Kidney epithelial cell (primary cell): ENCODE data around the gene GPR27. TPM values are rescaled to one million over a fixed set of nuclear protein-coding genes. Genes with fewer than 3 reads are reported as not detected.
A peak's percentile ranks its signal among the peaks of the same experiment; 100 is the strongest.

Experiments
- DNase-seq: peaks from one replicate; pipeline ENCODE4 v3.0.0-alpha.2; 2010; ENCODE audit warnings: low read depth
- H3K27me3 ChIP-seq: 2 replicates; pipeline ENCODE4 v1.6.0; 2011; ENCODE audit warnings: low read length; ENCODE audit not compliant: control insufficient read depth, insufficient read depth
- H3K36me3 ChIP-seq: 2 replicates; pipeline ENCODE4 v1.5.1; 2011; ENCODE audit warnings: low read length; ENCODE audit not compliant: control insufficient read depth, insufficient read depth
- H3K4me3 ChIP-seq: 2 replicates; pipeline ENCODE4 v1.5.1; 2011; ENCODE audit warnings: low read depth, mild to moderate bottlenecking, control low read depth, low read length
- total RNA-seq: library from RNA; depleted of rRNA; stranded (reverse); fragments of >200 nt; gene quantifications from 2 replicates; pipeline ENCODE4 v1.2.3, GENCODE V29; 2015
- TF ChIP-seq, protein P1 (sequence below): IDR thresholded peaks from 2 replicates; pipeline ENCODE4 v1.5.1; 2011; ENCODE audit warnings: mild to moderate bottlenecking, moderate library complexity, low read length, control low read depth, inconsistent platforms; ENCODE audit not compliant: insufficient read depth, poor library complexity, severe bottlenecking

GPR27 gene
- total RNA-seq, 1 donor from 2014 or later = 8.9 TPM

DNA sequence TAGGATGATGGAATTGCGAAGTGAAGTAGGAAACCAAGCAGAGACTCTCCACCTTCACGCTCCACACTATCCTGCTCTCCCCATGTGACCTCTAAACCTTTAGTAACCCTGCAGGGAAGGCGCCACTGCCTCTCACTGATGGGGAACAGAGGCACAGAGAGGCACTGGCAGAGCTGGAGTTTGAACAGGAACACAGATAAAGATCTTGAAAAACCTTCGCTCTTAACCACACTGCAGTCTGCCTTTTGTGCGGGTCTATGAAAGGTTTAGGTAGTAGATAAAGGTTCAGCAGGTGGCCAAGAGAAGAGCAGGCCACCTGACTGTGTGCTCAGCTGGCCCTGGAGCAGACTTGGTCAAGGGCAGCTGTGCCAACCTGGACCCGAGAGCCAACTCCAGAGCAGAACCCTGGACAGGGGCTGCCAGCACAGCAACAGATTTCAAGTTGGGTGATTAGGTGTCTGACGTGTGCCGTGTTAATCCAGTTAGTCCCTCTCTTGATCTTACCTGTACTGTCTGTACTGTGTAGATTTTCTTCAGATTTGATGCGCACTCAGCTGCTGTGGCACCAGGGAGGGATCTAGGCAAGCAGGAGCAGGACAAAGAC, 43.6 kb upstream of the GPR27 start:
- no peak for DNase-seq
- Histone ChIP-seq H3K36me3 (no peaks in the 10 kb centered on the region), H3K27me3 (no peaks in the 10 kb centered on the region), H3K4me3 (no peak overlapping the region)
- TF ChIP-seq, protein P1, sequence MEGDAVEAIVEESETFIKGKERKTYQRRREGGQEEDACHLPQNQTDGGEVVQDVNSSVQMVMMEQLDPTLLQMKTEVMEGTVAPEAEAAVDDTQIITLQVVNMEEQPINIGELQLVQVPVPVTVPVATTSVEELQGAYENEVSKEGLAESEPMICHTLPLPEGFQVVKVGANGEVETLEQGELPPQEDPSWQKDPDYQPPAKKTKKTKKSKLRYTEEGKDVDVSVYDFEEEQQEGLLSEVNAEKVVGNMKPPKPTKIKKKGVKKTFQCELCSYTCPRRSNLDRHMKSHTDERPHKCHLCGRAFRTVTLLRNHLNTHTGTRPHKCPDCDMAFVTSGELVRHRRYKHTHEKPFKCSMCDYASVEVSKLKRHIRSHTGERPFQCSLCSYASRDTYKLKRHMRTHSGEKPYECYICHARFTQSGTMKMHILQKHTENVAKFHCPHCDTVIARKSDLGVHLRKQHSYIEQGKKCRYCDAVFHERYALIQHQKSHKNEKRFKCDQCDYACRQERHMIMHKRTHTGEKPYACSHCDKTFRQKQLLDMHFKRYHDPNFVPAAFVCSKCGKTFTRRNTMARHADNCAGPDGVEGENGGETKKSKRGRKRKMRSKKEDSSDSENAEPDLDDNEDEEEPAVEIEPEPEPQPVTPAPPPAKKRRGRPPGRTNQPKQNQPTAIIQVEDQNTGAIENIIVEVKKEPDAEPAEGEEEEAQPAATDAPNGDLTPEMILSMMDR = no peak

DNA sequence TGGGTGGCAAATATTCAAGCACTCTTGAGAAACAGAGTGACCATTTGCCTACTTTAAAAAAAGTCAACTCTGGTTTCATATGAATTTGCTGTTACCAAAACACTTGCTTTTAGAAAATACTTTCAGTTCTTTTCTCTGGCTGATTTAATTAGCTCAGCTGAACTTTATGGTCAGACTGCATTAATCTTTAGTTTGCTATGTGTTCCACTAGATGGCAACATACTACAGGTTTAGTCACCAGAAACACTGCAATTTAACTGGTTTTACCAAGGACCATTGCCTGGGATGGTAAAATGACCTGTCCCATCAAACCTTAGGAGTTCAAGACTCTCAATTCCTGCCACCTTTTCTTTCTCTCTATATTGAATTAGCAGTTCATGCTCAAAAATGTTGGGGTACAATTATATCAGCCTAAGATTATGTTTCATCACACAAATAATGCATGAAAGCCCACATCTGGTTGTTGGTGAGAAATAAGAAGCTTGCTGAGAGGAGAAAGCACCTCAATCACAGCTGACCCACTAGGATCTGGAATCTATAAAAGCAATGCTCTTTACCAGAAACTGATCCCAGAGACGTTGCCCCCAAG, 42.7 kb upstream of the GPR27 start:
- DNase-seq = no peak
- no peaks in the 10 kb centered on the region for H3K27me3 ChIP-seq
- H3K36me3 ChIP-seq = no peaks in the 10 kb centered on the region
- TF ChIP-seq, protein P1 = peak; percentile 52
- no peak overlapping the region for H3K4me3 ChIP-seq

DNA sequence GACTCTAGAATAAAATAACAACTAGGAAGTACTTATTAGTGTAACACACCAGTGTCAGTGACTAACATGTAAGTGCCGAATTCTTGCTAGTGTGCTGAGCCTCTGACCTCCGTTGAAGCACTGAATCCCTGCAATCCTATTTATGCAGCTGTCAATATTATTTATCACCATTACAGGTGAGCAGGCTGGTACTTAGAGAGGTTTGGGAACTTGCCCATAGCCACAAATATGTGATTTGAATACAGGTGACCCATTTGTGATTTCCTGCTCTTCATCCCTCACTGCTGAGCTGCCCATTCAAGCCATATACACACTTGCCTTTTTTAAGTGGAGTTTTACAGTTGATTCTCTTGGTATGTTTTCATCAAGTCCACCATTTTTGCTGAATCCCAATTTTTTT, 40.6 kb upstream of the GPR27 start:
- Histone ChIP-seq H3K27me3 (no peaks in the 10 kb centered on the region), H3K36me3 (no peaks in the 10 kb centered on the region), H3K4me3 (no peak overlapping the region)
- DNase-seq = no peak
- TF ChIP-seq, protein P1 = no peak

DNA sequence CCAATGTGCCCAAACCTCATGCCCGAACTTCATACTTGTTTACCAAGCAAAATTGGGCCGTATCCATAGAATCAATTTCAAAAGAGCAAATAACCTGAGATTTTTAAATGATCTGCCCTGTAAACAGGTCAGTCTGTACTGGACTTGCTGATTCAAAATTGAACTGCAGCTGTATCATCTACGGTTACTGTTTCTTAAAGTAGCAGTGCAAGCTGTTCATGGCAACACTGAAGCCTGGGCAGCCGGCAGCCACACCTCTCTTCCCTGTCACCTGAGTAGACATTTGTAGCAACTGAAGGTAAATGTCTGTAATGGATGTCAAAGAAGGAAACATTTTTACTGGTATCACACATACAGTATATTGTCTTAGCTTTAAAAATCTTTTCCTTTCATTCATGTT, 39.1 kb upstream of the GPR27 start:
- H3K27me3 ChIP-seq = no peaks in the 10 kb centered on the region
- DNase-seq = no peak
- TF ChIP-seq, protein P1 = no peak

DNA sequence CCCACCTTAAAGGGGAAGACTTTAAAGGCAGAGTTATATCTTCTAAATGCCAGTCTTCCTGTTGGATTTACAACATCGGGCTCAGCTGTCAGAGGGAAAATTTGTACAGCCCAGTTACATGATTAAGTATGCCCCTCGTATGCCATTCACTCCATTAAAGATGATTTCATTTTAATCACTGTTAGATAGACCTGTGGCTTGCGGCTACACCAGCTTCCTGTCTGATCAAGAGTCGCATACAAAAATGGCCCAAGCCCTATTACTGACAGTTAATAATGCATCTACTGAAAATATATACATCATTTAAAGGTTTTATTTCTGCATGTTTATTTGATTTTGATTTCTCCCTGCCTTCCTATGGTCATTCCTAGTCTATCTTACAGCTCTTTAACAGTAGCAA, 35.6 kb upstream of the GPR27 start:
- TF ChIP-seq, protein P1 = no peak
- DNase-seq = no peak
- Histone ChIP-seq H3K36me3 (no peaks in the 10 kb centered on the region), H3K27me3 (peaks cover 2% of the 10 kb centered on the region), H3K4me3 (no peak overlapping the region)

More for the DNA sequence above, 39.1 kb upstream of the GPR27 start:
- no peak overlapping the region for H3K4me3 ChIP-seq
- H3K36me3 ChIP-seq = no peaks in the 10 kb centered on the region

DNA sequence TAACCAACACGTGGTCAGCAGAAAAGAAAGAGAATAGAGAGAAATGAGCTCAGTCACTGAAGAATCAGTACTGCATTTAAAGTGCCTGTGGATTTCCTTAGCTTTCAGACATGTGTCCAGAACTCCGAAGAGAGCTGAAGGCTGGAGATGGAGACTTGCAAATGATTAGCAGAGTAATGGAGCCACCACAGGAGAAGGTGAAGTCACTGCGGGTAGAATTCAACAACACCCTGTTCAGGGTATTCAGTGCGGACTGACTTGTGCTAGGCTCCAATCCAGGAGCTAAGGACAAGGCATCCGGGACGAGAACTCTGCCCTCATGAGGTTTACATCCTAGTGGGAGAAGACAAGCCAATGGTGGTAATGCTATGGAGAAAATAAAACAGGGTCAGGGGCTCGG, 32.7 kb upstream of the GPR27 start:
- no peak overlapping the region for H3K4me3 ChIP-seq
- no peaks in the 10 kb centered on the region for H3K36me3 ChIP-seq
- no peak for DNase-seq
- peaks cover 5% of the 10 kb centered on the region for H3K27me3 ChIP-seq
- TF ChIP-seq, protein P1 = no peak
